PFSK-1 (cell line): Measurements from ENCODE around the gene ZNF133.

Experiments used
- POLR2AphosphoS5 ChIP-seq: IDR thresholded peaks from 2 replicates; pipeline ENCODE4 v1.6.1; 2012; ENCODE audit warnings: low read depth, mild to moderate bottlenecking, control low read depth, low read length, moderate library complexity
- SIN3A ChIP-seq: IDR thresholded peaks from 2 replicates; pipeline ENCODE4 v1.6.1; 2012; ENCODE audit warnings: mild to moderate bottlenecking, low read length, moderate library complexity, borderline replicate concordance; ENCODE audit not compliant: insufficient read depth
- TAF1 ChIP-seq: IDR thresholded peaks from 2 replicates; pipeline ENCODE4 v1.6.1; 2012; ENCODE audit warnings: low read length, control low read depth, borderline replicate concordance; ENCODE audit not compliant: insufficient read depth
- TF ChIP-seq, protein P1 (sequence below), 2 experiments: IDR thresholded peaks; 2 replicates each; pipeline versions ENCODE4 v1.6.1 to v1.8.0; 2011 to 2012; ENCODE audit warnings: low read depth in 2 of 2, low read length in 2 of 2, control low read depth in 1 of 2, inconsistent platforms in 1 of 2, mild to moderate bottlenecking in 1 of 2, moderate library complexity in 1 of 2; ENCODE audit not compliant: insufficient read depth in 1 of 2

DNA sequence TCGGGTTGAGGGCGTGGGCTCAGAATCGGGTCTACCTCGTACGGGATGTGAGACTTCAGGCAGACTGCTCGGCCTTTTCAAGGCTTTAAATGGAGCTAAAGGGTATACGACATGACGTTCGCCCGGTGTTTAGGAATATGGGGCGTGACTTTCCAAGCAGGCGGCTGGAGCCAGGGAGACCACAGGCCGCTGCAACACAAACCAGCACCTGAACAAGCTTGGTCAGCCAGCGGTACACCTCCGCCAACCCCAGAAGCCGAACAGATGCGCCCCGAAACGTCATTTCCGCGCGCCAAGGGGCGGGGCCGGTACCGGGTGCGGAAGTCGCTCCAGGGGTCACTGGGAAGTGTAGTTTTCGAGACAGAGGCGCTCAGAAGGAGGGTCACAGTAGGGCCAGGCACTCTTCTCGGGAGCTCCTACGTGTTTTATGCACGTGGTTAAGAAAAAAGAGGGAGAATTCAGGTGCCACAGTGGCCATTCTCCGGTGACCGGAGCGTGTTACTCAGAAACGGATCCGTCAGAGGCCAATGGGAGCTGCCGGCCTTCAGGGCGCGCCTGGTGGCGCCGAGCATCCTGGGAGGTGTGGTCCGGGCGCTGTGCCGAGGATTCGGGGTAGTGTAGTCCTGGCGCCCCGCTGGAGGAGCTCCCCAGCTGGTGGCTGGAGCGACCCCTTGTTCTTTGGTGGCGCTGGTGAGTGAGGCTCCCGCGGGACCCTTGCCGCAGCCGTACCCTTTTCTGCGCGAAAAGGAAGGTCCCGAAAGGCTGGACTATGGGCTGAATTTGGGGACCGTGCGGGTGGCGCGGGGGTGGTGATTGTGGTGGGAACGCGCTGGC, at the start of gene ZNF133:
- TF ChIP-seq POLR2AphosphoS5 (peak; percentile 91), TAF1 (peak; percentile 80; the same call in 1 of the 2 replicates), SIN3A (no peak)
- TF ChIP-seq, protein P1, sequence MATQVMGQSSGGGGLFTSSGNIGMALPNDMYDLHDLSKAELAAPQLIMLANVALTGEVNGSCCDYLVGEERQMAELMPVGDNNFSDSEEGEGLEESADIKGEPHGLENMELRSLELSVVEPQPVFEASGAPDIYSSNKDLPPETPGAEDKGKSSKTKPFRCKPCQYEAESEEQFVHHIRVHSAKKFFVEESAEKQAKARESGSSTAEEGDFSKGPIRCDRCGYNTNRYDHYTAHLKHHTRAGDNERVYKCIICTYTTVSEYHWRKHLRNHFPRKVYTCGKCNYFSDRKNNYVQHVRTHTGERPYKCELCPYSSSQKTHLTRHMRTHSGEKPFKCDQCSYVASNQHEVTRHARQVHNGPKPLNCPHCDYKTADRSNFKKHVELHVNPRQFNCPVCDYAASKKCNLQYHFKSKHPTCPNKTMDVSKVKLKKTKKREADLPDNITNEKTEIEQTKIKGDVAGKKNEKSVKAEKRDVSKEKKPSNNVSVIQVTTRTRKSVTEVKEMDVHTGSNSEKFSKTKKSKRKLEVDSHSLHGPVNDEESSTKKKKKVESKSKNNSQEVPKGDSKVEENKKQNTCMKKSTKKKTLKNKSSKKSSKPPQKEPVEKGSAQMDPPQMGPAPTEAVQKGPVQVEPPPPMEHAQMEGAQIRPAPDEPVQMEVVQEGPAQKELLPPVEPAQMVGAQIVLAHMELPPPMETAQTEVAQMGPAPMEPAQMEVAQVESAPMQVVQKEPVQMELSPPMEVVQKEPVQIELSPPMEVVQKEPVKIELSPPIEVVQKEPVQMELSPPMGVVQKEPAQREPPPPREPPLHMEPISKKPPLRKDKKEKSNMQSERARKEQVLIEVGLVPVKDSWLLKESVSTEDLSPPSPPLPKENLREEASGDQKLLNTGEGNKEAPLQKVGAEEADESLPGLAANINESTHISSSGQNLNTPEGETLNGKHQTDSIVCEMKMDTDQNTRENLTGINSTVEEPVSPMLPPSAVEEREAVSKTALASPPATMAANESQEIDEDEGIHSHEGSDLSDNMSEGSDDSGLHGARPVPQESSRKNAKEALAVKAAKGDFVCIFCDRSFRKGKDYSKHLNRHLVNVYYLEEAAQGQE (IDR thresholded peaks at IDR 0.05; ENCODE audit: insufficient read depth in 1 of 2, low read depth in 2 of 2, low read length in 2 of 2): peak; percentile 15 to 45; a peak in 1 of 4 replicates
